SIG-M5 treated with dmso at 0.1 percent for 504 hours (cell line): ENCODE results near the gene UVRAG.
"Not testable (repeated sequence)": the region's sequence is repeated elsewhere in the genome, so short reads cannot be mapped to it uniquely, and the experiment has no call there.

Experiments
- DNase-seq: peaks from one replicate; lab custom pipeline; 2025; ENCODE audit not compliant: unreplicated experiment; lab: John Stamatoyannopoulos, UW

UVRAG gene

DNA sequence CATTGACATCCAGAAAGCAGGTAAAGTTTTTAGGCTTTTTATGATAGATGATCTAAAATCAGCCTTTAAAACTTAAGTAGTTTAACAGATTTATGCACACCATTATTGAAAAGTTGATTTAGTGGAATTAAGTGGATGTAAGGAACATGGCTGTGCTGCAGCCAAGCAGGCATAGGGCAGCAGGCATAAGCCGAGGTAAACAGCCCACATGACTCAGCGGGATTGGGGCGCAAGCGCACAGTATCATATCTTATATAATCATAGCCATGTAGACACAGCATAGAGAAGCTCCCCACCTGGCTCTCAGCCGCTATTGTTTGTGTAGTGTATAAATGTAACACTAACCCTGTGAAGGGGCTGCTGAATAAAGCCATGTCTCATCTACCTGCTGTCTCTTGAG is 233.8 kb downstream of the UVRAG start:
- DNase-seq: no peak

DNA sequence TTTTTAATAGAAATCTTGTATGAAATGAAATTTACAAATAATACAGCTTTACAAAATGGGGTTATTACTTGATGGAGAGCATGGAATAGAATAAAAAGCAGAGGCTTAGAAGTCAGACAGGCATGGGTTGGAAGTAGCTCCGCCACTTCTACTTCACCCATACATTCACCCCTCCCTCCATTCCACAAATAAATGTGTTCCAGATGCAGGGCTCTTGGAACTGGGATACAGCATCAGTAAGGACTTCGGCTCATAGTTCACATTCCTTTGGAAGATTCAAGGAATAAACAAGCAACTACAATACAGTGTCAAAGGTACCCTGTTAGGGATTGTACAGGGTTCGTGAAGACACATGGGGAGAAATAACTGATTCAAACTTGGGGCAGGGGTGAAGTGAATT is 234.5 kb downstream of the UVRAG start:
- no peak for DNase-seq

- DNase-seq: no peak
Measured at GRCh38 chr11:76051937-76052336, 236.9 kb downstream of the UVRAG start.

DNA sequence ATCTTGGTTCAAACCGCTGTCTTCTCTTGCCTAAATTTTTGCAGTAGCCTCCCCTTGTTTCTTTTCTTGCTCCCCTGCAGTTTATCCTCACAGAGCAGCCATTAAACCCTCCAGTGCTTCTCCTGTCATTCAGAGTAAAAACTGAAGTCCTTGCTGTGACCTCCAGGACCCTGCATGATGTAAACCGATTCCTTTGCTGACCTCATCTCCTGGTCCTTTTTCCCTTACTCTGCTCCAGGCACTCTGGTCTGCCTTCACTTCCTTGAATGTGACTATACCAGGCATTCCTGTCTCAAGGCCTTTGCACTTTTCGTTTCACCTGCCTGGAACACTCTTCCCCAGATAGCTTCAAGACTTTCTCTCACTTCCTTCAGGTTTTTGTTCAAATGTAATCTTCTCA is 239.3 kb downstream of the UVRAG start:
- DNase-seq: no peak

DNA sequence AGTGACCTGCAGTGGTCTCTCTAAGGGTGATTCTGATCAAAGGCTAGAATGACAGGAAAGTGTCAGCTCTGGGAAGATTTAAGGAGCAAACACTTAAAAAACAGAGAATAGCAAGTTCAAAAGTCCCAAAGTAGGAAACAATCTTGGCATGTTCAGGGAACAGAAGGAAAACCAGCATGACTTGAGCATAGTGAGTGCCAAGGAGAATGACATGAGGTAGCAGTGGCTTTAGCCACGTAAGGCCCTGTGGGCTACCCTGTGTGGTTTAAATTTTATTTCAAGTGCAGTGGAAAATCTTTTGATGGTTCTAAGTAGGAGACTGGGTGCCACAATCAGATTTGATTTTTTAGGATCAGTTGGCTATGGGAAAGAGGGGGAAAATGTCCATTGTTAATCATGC is 241.9 kb downstream of the UVRAG start:
- DNase-seq: no peak

GRCh38 chr11:76060475-76061036 is 245.5 kb downstream of the UVRAG start:
- DNase-seq: not testable (repeated sequence)

GRCh38 chr11:76062733-76063132 is 247.7 kb downstream of the UVRAG start:
- DNase-seq: no peak

DNA sequence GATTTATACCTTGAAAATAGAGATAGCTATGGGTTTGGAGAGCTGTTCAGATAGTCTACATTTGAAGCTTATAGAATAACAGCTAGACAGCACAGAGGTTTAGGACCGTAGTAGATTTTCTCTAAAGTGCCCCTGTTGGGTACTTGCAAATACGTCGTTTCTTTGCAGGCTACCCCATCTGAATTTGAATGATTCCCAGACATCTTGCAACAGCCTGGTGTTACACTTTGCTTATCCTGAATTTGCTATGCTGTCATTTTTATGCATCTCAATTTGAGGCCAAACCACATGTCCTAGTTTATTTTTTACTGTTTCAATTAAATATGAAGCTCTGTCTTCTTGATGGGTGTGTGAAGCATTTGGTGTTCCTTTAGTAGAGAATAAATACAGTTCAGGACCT is 249.2 kb downstream of the UVRAG start:
- no peak for DNase-seq

DNA sequence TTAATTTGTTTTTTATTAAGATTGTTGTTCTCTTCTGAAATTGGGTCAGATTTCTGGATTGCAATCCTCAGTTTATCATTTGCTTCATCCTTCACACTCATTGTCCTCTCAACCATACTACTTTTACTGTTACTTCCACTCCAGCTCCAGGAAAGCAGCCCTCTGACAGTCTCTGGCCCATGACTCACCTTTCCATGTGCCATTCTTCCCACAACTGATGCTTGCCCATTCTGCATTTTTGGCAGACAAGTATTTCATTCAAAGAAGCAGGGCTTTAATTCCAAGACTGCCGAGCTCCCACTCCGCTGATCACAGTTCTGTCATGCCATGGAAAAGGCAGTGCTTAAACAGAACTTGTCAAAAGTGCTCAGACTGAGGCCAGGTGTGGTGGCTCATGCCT is 252.1 kb downstream of the UVRAG start:
- no peak for DNase-seq

DNA sequence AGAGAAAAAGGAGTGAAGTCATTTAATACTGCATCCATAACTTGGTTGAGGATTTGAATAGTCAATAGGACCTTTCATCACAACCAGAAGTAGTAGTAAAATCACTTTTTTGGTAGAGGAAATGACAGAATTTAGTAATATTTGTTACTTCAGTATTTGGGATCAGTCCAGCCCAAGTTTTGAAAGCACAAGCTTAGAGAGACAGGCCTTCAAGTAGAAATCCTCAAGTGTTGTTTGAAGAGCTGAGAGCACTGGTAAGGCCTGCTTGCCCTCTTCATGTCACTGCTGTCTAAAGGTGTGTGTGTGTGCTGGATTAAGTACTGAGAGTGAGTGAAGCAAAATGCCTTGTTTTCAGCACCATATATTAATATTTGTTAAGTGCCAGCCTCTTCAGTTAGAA is 254.0 kb downstream of the UVRAG start:
- DNase-seq: no peak

DNA sequence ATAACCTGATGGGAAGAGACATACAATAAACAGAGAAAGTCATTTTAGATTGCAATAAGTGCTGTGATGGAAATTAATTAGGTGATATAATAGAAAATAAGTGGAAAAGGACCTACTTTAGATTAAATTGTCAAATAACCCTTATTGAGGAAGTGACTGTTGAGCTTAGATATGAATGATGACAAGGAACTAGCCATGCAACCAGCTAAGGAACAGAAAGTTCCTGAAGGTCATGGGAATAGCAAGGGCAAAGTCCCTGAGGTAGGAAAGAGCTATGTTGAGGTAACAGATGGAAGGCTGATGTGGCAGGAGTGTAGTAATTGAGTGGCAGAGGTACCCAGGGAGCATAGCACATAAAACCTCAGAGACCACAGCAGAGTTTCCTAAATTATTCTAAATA is 256.1 kb downstream of the UVRAG start:
- DNase-seq: no peak

GRCh38 chr11:76073724-76074123 is 258.7 kb downstream of the UVRAG start:
- DNase-seq: no peak

DNA sequence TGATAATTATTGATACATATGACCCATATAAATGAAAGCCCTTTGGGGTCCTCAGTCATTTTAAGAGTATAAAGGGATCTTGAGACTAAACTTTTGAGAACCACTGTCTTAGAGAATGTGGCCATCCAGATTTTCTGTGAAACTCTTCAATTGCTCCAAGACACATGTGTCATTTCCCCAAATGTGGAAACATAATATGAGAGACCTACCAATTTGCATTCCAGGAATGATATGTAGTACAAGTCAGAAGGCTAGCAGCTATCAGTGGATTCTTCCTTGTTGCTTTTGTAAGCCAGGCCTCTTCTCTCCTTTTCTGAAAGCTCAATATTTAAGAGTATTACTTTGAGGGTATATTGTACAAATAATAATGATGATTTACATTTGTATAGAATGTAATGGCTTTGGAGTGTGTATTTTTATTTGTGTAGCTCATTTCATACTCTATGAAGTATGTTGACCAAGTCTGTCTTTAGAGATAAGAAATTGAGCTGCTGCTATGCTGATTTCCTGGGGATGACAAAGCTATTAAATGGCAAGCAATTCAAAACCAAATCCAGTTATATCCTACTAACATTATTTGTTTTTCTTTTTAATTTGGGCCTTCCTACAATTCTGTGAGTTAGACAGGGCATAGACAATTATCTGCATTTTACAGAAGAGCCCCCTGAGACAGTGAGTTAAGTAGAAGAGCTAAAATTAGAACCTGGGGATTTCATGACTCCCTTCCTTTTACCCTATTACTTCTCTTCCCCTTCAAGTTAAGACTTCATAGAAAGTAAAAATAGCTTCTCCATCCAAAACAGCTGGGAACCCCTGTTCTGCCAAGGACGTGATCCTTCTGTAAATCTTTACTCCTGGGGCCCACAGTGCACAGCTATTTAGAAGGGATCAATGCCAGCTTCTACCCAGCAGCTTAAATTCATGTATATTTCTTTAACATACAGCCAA is 259.4 kb downstream of the UVRAG start:
- DNase-seq: no peak

GRCh38 chr11:76075716-76076115 is 260.7 kb downstream of the UVRAG start:
- DNase-seq: no peak

- not testable (repeated sequence) for DNase-seq
Measured at GRCh38 chr11:76076253-76076652, 261.2 kb downstream of the UVRAG start.

DNA sequence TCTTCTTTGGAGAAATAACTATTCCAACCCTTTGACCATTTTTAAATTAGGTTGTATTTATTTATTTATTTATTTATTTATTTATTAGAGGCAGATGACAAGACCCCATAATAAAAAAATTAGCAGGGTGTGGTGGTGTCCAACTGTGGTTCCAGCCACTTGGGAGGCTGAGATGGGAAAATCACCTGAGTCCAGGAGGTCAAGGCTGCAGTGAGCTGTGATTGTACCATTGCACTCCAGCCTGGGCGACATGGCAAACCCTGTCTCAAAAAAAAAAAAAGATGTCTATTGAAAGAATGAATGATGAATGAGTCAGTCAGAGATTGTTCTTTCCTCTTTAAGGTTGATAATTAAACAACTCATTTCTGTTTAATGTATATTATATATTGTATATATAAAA is 261.7 kb downstream of the UVRAG start:
- no peak for DNase-seq

GRCh38 chr11:76077575-76078150 is 262.7 kb downstream of the UVRAG start:
- peak; percentile 41 for DNase-seq

- DNase-seq: not testable (repeated sequence)
Measured at GRCh38 chr11:76081084-76081483, 266.1 kb downstream of the UVRAG start.

- no peak for DNase-seq
Measured at GRCh38 chr11:76083563-76084451, 268.8 kb downstream of the UVRAG start.

DNA sequence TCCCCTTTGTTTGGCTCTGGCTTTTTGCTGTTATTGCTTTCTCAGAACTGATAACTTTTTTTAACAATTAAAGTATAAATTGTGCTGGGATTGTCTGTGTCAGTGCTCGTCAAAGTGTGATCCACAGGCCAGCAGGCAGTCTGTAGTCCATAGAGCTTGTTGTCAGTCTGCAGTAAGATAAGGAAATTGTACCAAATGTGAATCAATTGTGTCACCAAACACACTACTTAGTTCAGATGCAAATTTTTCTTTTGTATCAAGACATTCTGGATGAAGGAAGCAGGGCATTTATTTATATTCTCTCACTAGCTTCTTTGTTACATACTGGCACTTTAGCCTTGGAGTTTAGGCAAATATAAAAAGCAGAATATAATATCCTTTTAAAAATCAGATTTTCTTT is 270.3 kb downstream of the UVRAG start:
- DNase-seq: no peak
